NCI-H146 treated with DMSO at 0.1 percent for 48 hours (cell line): Measurements from ENCODE around the gene PLPPR5.
"Not testable (repeated sequence)": the region's sequence is repeated elsewhere in the genome, so short reads cannot be mapped to it uniquely, and the experiment has no call there.

Source experiments
- DNase-seq: peaks from one replicate; lab custom pipeline; 2025; ENCODE audit not compliant: unreplicated experiment; lab: John Stamatoyannopoulos, UW

PLPPR5 gene

GRCh38 chr1:99004861-99005442 lies at the start of gene PLPPR5:
Gene PLPPR5 (minus strand): TSS chr1:99004861. CDS start chr1:99004671, 190 bp downstream.
- no peak for DNase-seq

GRCh38 chr1:99051611-99052283 lies 47.1 kb upstream of the PLPPR5 start:
- no peak for DNase-seq

GRCh38 chr1:99049745-99050144 lies 45.1 kb upstream of the PLPPR5 start:
- DNase-seq, result no peak

- DNase-seq, result not testable (repeated sequence)
Measured at GRCh38 chr1:99036746-99037145, 32.1 kb upstream of the PLPPR5 start.

- DNase-seq, result no peak
Measured at GRCh38 chr1:99018313-99018712, 13.7 kb upstream of the PLPPR5 start.

- DNase-seq, result no peak
Measured at GRCh38 chr1:99017655-99018054, 13.0 kb upstream of the PLPPR5 start.

- DNase-seq, result no peak
Measured at GRCh38 chr1:99010679-99011078, 6.0 kb upstream of the PLPPR5 start.

GRCh38 chr1:99007366-99007765 lies 2.7 kb upstream of the PLPPR5 start:
- no peak for DNase-seq

GRCh38 chr1:99005537-99005942 lies 879 bp upstream of the PLPPR5 start:
- DNase-seq, result no peak

- no peak for DNase-seq
Measured at GRCh38 chr1:99004254-99004860, 304 bp downstream of the PLPPR5 start.

GRCh38 chr1:99003581-99004253 lies 944 bp downstream of the PLPPR5 start:
- no peak for DNase-seq

GRCh38 chr1:98992844-98993243 lies 11.8 kb downstream of the PLPPR5 start:
- DNase-seq, result no peak

- DNase-seq, result no peak
Measured at GRCh38 chr1:98991127-98992012, 13.3 kb downstream of the PLPPR5 start.

GRCh38 chr1:98989556-98989907 lies 15.1 kb downstream of the PLPPR5 start:
- DNase-seq, result no peak

GRCh38 chr1:98988904-98989555 lies 15.6 kb downstream of the PLPPR5 start:
- no peak for DNase-seq

GRCh38 chr1:98985687-98986086 lies 19.0 kb downstream of the PLPPR5 start:
- no peak for DNase-seq

GRCh38 chr1:98981917-98982513 lies 22.6 kb downstream of the PLPPR5 start:
- no peak for DNase-seq

GRCh38 chr1:98979463-98979862 lies 25.2 kb downstream of the PLPPR5 start:
- no peak for DNase-seq

GRCh38 chr1:98975810-98976209 lies 28.9 kb downstream of the PLPPR5 start:
- DNase-seq, result no peak

- DNase-seq, result no peak
Measured at GRCh38 chr1:98975113-98975512, 29.5 kb downstream of the PLPPR5 start.
